Panc1 (cell line): Measurements from ENCODE around the gene ZNF563. TPM values are rescaled to one million over a fixed set of nuclear protein-coding genes. Genes with fewer than 3 reads are reported as not detected.

Experiments
- ATAC-seq: fragments of 200-7000 bp; cut with Tn5 transposase; 2 replicates; pipeline ENCODE4 v1.9.1; 2020; ENCODE audit warnings: mild to moderate bottlenecking, moderate library complexity
- Bru-seq: library from RNA; stranded (reverse); fragments of 400-500 nt; gene quantifications from one replicate; lab custom pipeline; 2021; lab: Mats Ljungman, UMichigan
- BruChase-seq, 2 experiments: library from RNA; stranded (reverse); fragments of 400-500 nt; gene quantifications; one replicate each; lab custom pipeline; 2021; lab: Mats Ljungman, UMichigan
- BruUV-seq: library from RNA; stranded (reverse); fragments of 400-500 nt; replicated peaks from 2 replicates; lab custom pipeline; 2021; lab: Mats Ljungman, UMichigan
- CTCF ChIA-PET: fragments of 300-600 bp; sonication (Branson Sonifier 250); formaldehyde crosslinking; loops from one replicate; lab custom pipeline; 2022; ENCODE audit warnings: antibody characterized with exemption; lab: Charles Lee
- POLR2A ChIA-PET: fragments of 300-600 bp; sonication (Branson Sonifier 250); formaldehyde crosslinking; loops from one replicate; lab custom pipeline; 2022; ENCODE audit warnings: antibody characterized with exemption; lab: Charles Lee
- DNase-seq: peaks from one replicate; pipeline ENCODE4 v3.0.0-alpha.2; 2010; ENCODE audit warnings: low read depth, low spot score
- H3K27ac ChIP-seq: 2 replicates; pipeline ENCODE4 v1.5.1; 2011; ENCODE audit warnings: mild to moderate bottlenecking, low read length, inconsistent platforms
- H3K27me3 ChIP-seq: fragments of 200-500 bp; sonication (Bioruptor generic); 2 replicates; pipeline ENCODE4 v1.6.0; 2014; ENCODE audit warnings: low read length, inconsistent platforms; ENCODE audit not compliant: control insufficient read depth, insufficient read depth
- H3K36me3 ChIP-seq: fragments of 200-500 bp; sonication (Bioruptor generic); 2 replicates; pipeline ENCODE4 v1.5.1; 2014; ENCODE audit warnings: inconsistent platforms, mild to moderate bottlenecking, low read length, moderate library complexity; ENCODE audit not compliant: control insufficient read depth, insufficient read depth
- H3K4me1 ChIP-seq: 2 replicates; pipeline ENCODE4 v1.5.1; 2011; ENCODE audit warnings: inconsistent platforms, mild to moderate bottlenecking, low read length, moderate library complexity; ENCODE audit not compliant: control insufficient read depth, insufficient read depth
- H3K4me3 ChIP-seq, 2 experiments: 2 replicates each; pipeline ENCODE4 v1.5.1; 2011 to 2012; ENCODE audit warnings: low read depth in 2 of 2, low read length in 2 of 2, mild to moderate bottlenecking in 2 of 2, inconsistent platforms in 1 of 2, moderate library complexity in 1 of 2
- H3K9me3 ChIP-seq: fragments of 200-500 bp; sonication (Bioruptor generic); 2 replicates; pipeline ENCODE4 v1.5.1; 2014; ENCODE audit warnings: low read depth, mild to moderate bottlenecking, inconsistent platforms, low read length, moderate library complexity; ENCODE audit not compliant: control insufficient read depth, insufficient read depth
- POLR2AphosphoS5 ChIP-seq: IDR thresholded peaks from 2 replicates; pipeline ENCODE4 v1.6.1; 2012; ENCODE audit warnings: mild to moderate bottlenecking, low read depth, low read length, moderate library complexity
- REST ChIP-seq, 2 experiments: IDR thresholded peaks; 2 replicates each; pipeline ENCODE4 v1.6.1; 2011 to 2012; ENCODE audit warnings: low read depth in 2 of 2, control low read depth in 1 of 2, low read length in 1 of 2, mild to moderate bottlenecking in 1 of 2, moderate library complexity in 1 of 2; ENCODE audit not compliant: insufficient read depth in 1 of 2
- SIN3A ChIP-seq: IDR thresholded peaks from 2 replicates; pipeline ENCODE4 v1.6.1; 2012; ENCODE audit warnings: low read depth, mild to moderate bottlenecking, low read length, moderate library complexity, borderline replicate concordance; ENCODE audit not compliant: insufficient read depth
- TCF7L2 ChIP-seq: IDR thresholded peaks from 2 replicates; pipeline ENCODE4 v1.6.1; 2011; ENCODE audit warnings: mild to moderate bottlenecking, low read depth, low read length, inconsistent platforms
- in situ Hi-C: cut with HindIII; loops from 2 replicates; pipeline ENCODE4 v1.10.0; 2016; ENCODE audit warnings: low sequenced_read_pairs, low pct_unique_long_range_greater_than_20kb
- intact Hi-C: fragments of 100-400 bp; cut with micrococcal nuclease; formaldehyde crosslinking; loops from one replicate; pipeline ENCODE4 v1.10.0; 2022; ENCODE audit not compliant: unreplicated experiment
- long read RNA-seq: library from polyadenylated mRNA; unstranded; transcript quantifications from one replicate; pipeline ENCODE4 v2.0.0, GENCODE V29; 2021; ENCODE audit not compliant: unreplicated experiment
- polyA plus RNA-seq: library from polyadenylated mRNA; unstranded; fragments of >200 nt; gene quantifications from one replicate; pipeline ENCODE4 v1.2.1, GENCODE V29; 2012; ENCODE audit warnings: missing spikeins; ENCODE audit not compliant: insufficient read length
- total RNA-seq: library from RNA; stranded (reverse); gene quantifications from one replicate; pipeline ENCODE4 v1.2.1, GENCODE V29; 2021; ENCODE audit not compliant: unreplicated experiment
- TF ChIP-seq, protein P1 (sequence below): fragments of 450-650 bp; IDR thresholded peaks from 2 replicates; pipeline ENCODE4 v1.5.1; 2017; ENCODE audit warnings: mild to moderate bottlenecking

The ZNF563 gene
- total RNA-seq, result 2.2 TPM
- polyA plus RNA-seq, result 1.8 TPM
- Bru-seq, nascent RNA, result percentile 47 among the genes with signal in this experiment
- BruChase-seq, experiment 1, labeled RNA remaining after a 2-hour chase, result percentile 50 among the genes with signal in this experiment
- BruChase-seq, experiment 2, labeled RNA remaining after a 6-hour chase, result percentile 48 among the genes with signal in this experiment
- long read RNA-seq, partial matches to known transcripts, result 0 of 10 reads
- long read RNA-seq, other reads (novel, unspliced or antisense), result 9 of 10 reads

GRCh38 chr19:12333162-12334159 lies at the start of gene ZNF563:
TSS of gene ZNF563 (minus strand) at chr19:12333633. CDS start at chr19:12333482, 151 bp downstream.
- CTCF ChIA-PET, result interaction anchor here (1.5 kb wide), 1 partner anchor 32 kb away, joined by 6 read pairs; the partner anchor contains the start of gene ZNF442
- intact Hi-C loops, result no loop called here
- Histone ChIP-seq H3K27ac (peak within 1 kb of the TSS; percentile 78), H3K36me3 (no peaks in the 10 kb centered on the region), H3K9me3 (no peaks in the 10 kb centered on the region), H3K4me1 (peaks cover 11% of the 10 kb centered on the region), H3K27me3 (no peaks in the 10 kb centered on the region), H3K4me3 (peak within 1 kb of the TSS; percentile 58 to 86)
- peak; percentile 76 for DNase-seq
- peak; percentile 100 for ATAC-seq
- POLR2A ChIA-PET, result interaction anchor here (0.6 kb wide), 1 partner anchor 59 kb away, joined by 6 read pairs; no protein-coding TSS in a partner anchor
- TF ChIP-seq REST (IDR thresholded peaks at IDR 0.05; ENCODE audit: insufficient read depth in 1 of 2, low read depth in 2 of 2, low read length in 1 of 2) (no peak), SIN3A (no peak), POLR2AphosphoS5 (peak; percentile 62; the same call in 1 of the 2 replicates), TCF7L2 (peak; percentile 99)
- in situ Hi-C loops, result no loop called here
- BruUV-seq, result no TSS peak

GRCh38 chr19:12380444-12380737 lies 47.0 kb upstream of the ZNF563 start:
- no peak for ATAC-seq
- H3K4me3 ChIP-seq, result no peak overlapping the region
- in situ Hi-C loops, result no loop called here
- no peak for DNase-seq
- intact Hi-C loops, result no loop called here
- POLR2A ChIA-PET, result interaction anchor here (0.6 kb wide), 1 partner anchor 332 kb away, joined by 4 read pairs; no protein-coding TSS in a partner anchor
- H3K9me3 ChIP-seq, result peaks cover 24% of the 10 kb centered on the region; the same call in 1 of the 2 replicates
- BruUV-seq, result no TSS peak
- CTCF ChIA-PET, result no interaction called here
- no peaks in the 10 kb centered on the region for H3K27me3 ChIP-seq
- H3K36me3 ChIP-seq, result no peaks in the 10 kb centered on the region
- no peak for TF ChIP-seq TCF7L2
- TF ChIP-seq SIN3A, result no peak
- no peak for TF ChIP-seq POLR2AphosphoS5
- TF ChIP-seq, protein P1, sequence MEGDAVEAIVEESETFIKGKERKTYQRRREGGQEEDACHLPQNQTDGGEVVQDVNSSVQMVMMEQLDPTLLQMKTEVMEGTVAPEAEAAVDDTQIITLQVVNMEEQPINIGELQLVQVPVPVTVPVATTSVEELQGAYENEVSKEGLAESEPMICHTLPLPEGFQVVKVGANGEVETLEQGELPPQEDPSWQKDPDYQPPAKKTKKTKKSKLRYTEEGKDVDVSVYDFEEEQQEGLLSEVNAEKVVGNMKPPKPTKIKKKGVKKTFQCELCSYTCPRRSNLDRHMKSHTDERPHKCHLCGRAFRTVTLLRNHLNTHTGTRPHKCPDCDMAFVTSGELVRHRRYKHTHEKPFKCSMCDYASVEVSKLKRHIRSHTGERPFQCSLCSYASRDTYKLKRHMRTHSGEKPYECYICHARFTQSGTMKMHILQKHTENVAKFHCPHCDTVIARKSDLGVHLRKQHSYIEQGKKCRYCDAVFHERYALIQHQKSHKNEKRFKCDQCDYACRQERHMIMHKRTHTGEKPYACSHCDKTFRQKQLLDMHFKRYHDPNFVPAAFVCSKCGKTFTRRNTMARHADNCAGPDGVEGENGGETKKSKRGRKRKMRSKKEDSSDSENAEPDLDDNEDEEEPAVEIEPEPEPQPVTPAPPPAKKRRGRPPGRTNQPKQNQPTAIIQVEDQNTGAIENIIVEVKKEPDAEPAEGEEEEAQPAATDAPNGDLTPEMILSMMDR, result no peak
- H3K27ac ChIP-seq, result no peak overlapping the region
- H3K4me1 ChIP-seq, result no peaks in the 10 kb centered on the region
